GM04503 (cell line): ENCODE measurements around the gene OR52J3.

Experiments
- DNase-seq: peaks from one replicate; pipeline ENCODE4 v3.0.0-alpha.2; 2012; ENCODE audit warnings: low read depth

OR52J3 gene

DNA sequence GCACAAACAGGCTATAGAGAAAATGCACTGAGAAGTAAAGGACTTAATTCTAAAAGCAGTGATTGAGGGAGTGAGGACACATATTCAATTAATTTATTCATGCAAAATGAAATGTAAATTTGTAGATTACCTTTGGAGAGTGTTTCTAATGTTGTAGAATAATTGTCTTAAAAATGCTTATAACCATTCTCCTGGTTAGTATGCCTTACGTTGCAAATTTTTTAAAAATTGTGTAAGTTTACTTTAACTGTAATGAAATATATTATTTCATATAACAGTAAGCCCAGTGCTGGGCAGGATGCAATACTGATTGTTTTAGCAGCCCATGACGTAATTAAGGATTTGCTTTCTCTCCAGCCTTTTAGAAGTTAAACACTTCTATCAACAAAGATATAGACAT lies 49.7 kb downstream of the OR52J3 start:
- no peak for DNase-seq
